ENCODE results near the gene CNIH4.
A peak's percentile ranks its signal among the peaks of the same experiment; 100 is the strongest.
"Not testable (repeated sequence)": the region's sequence is repeated elsewhere in the genome, so short reads cannot be mapped to it uniquely, and the experiment has no call there.

The CNIH4 gene

DNA sequence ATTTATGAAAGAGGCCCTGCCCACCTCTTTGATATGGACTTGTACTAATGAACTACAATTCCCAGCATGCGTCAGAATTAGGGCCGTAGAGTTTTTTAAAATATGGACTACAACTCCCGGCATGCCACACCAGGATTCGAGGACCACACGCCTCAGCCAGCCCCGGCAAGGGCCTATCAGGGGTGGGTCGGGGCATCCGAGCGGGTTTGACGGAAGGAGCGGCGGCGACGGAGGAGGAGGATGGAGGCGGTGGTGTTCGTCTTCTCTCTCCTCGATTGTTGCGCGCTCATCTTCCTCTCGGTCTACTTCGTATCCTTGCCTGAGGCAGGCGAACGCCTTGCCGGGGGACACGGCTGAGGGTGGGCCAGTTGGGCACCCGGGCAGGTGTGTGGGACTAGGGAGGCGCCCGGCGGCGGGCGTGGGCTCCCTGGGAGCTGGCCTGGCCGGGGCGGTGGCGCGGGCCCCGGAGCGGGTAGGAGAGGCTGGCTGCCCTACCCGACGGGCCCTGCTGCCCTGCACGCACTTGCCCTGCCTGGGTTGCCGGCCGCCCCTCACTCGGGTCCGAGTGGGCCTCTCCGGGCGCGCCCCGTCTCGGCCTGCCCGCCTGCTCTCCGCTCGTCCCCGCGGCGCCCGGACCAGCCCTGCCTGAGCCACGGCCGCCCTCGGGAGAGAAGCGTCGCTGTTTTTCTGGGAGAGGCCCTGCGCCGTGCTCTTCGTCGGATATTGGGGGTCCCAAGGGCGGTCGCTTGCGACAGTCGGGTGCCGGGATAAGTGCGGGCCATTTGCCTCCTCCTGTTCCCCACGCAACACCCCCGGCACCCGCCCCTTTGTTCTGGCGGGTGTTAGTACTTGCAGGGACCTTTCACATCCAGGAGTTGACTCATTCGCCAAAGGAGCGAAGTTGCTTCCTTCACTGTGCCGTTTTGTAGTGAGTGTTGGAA lies at the start of gene CNIH4:
CNIH4 (plus strand) TSS at position 195 of the 941 bp plus-strand sequence; CDS start at position 241, 46 bp downstream.
- DNase-seq (ENCODE audit: low read depth): peak; percentile 94

DNA sequence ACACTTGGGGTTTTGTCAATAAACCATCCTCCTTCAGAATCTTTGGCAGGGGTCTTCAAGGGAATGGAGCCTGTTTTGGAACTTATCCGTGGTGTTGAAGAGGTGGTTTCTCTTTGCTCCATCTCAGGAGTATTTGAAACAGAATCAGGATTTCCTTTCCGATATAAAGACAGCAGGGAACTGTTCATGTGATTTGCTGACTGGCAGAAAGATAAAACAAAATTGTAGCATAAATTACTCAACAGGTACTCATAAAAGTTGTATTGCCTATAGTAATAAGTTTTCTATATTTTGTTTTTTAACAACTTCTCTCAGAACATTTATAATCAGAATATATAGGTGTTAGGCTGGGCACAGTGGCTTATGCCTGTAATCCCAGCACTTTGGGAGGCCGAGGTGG lies 48.6 kb upstream of the CNIH4 start:
- DNase-seq (ENCODE audit: low read depth): no peak

DNA sequence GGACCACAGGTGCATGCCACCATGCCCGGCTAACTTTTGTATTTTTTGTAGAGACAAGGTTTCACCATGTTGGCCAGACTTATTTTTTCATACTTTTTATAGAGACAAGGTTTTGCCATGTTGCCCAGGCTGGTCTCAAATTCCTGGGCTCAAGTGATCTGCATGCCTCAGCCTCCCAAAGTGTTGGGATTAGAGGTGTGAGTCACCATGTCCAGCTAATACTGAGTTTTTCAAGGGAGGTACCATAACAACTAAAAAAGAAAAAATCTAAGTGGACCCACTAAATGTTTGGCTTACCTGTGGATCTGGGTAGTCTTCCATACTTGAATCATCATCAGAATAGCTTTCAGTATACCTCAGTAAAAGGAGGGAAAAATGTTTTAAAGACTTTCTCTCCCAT lies 45.2 kb upstream of the CNIH4 start:
- DNase-seq (ENCODE audit: low read depth): peak; percentile 17

DNA sequence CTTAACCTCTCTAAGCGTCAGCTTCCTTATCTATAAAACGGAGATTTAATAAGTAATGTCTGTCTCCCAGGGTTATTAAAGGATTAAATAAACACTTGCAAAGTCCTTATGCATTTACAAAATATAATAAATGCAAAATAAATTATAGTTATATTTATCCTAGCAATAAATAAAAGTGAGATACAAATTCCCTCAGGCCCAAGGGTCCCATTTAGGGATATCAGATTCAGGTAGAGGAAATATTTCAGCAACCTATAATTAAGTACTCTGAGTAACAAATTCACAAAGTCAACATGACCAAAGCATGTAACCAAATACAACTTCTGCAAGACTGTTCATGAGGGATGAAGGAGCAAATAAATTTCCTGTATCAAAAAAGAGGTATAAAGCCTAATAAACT lies 44.7 kb upstream of the CNIH4 start:
- no peak for DNase-seq (ENCODE audit: low read depth)

DNA sequence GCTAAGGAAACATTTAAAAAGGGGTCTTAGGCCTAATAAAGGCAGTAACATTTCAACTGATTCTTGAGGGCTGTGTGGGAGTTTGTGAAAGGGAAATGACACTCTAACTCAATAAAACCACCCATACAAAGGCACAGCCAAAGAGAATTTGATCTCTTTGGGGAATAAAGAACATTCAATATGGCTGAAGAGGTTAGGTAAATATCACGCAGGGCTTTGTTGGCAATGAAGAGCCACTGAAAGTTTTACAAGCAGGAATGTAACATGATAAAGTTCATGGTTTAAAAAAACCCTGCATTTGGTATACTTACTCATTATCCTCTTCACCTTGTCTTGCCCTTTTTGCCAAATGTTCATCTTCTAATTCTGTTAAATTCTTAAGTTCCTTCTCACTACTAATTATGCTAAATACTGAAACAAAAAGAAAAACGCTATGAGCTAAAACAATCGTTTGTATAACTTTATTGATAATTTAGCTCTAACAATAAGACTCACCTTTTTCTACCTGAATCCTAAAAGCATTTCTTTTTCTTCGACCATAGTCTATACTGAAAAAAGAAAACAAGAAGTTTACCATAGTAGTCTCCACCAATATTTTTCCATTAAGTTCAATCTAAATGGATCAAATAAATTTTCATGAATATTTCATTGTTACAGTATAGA lies 39.2 kb upstream of the CNIH4 start:
- DNase-seq (ENCODE audit: low read depth): no peak

DNA sequence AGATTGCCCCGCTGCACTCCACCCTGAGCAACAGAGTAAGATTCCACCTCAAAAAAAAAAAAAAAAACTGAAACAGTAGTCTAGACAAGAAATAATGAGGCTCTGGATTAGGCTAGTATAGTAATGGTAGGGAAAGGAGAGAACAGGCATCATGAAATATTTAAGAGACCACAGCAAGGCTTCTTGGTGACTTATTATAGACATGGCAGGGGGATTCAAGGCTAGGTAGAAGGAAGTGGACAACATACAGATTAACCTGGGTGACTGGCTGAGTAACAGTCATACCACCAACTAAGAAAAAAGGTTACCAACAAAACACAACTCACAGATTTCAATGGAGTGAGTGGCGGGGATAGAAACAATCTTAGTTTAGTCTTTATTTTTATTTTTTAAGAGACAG lies 35.0 kb upstream of the CNIH4 start:
- no peak for DNase-seq (ENCODE audit: low read depth)

DNA sequence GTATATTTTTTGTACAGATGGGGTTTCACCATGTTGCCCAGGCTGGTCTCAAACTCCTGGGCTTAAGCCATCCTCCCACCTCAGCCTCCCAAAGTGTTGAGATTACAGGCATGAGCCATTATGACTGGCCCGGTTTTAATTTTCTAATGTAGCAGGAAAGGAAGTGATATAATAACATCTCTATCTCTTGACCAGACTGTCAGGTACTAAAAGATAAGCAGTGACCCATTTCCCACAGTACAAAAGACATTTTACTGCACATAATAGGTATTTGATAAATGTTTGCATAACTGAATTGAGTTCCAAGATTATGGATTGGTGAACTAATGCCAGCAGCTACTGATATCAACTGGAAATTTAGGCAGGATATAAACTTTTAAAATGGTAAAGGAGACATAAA lies 30.7 kb upstream of the CNIH4 start:
- DNase-seq (ENCODE audit: low read depth): no peak

DNA sequence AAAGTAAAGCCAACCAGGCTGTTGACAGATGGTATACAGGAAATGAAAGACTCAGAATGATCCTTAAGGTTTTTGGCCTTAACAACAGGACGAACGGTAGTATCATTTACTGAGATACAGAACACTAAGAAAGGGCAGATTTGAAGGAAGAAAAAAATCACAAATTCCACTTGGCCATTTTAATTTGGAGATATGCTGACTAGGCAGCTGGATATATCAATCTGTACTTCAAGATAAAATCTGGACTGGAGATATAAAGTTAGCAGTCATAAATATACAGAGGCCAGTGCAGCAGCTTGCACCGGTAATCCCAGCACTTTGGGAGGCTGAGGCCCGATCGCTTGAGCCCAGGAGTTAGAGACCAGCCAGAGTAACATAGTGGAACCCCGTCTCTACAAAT lies 28.0 kb upstream of the CNIH4 start:
- DNase-seq (ENCODE audit: low read depth): no peak

DNA sequence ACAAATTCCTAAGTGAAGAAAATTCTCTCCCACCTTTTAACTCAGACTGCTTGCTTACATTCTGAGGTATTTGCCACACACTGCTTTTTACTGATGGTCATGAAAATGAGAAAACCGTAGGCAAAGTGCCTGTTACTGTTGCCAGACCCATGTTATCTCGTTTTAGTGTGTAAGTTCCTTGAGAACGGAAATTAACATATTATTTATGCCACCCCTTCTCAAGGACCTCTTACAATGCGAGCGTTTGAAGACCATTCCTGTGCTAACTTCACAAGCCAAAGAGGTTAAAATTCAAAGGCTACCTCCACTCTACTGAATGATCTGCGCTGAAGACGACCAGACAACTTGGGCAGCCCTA lies 27.2 kb upstream of the CNIH4 start:
- no peak for DNase-seq (ENCODE audit: low read depth)

DNA sequence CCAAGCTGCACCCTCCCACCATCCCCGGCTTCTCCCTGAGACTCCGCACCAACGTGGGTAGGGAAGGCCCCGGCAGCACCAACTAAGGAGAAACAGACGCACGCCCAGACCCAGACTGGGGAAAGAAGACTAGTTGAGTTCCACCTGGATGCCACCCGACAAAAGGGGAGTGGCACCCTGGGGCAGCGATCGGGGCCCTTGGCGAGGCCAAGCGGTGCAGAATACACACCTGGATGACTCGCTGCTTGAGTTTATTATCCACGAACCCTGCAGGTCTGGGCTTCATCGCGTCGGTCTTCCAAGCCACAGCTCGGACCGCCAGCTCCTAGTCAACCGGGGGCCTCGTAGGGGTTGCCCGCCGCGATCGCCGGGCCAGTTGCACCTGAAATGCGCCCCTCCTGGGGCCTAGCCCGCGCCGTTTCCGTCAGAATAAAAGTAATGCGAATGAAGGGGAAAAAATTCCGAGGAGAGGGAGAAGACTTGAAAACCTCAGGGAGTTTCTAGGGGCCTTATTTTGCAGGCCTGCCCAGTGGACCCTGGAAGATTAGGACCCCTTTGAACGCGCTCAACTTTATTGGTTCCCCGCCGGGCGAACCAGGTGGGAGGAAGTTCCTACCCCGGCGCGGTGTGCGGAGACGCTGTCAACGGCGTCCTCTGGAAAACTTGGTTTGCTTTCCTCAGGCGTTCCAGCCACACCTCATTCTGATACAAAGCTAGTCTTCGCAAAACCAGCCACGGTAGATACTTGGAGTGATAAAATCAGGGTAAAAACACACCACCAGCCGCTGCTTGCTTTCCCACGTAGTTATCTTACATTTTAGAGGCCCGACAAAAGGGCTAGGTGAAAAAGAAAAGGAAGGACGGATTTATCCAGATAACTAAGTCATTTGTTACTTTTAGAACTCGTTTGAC lies 26.6 kb upstream of the CNIH4 start, which contains the start of gene NVL:
NVL (minus strand) TSS at position 331 of the 912 bp plus-strand sequence; CDS start at position 286, 45 bp downstream.
- DNase-seq (ENCODE audit: low read depth): peak; percentile 88

DNA sequence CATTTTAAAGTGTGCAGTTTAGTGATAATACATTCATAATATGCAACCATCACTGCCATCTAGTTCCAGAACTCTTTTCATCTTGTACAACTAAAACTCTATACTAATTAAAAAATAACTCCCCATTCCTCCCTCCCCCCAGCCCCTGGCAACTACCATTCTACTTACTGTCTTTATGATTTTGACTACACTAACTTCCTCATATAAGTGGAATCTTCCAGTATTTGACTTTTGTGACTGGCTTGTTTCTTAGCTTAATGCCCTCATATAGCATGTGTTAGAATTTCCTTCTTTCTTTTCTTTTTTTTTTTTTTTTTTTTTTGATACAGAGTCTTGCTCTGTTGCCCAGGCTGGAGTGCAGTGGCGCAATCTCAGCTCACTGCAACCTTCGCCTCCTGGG lies 25.4 kb upstream of the CNIH4 start:
- no peak for DNase-seq (ENCODE audit: low read depth)

DNA sequence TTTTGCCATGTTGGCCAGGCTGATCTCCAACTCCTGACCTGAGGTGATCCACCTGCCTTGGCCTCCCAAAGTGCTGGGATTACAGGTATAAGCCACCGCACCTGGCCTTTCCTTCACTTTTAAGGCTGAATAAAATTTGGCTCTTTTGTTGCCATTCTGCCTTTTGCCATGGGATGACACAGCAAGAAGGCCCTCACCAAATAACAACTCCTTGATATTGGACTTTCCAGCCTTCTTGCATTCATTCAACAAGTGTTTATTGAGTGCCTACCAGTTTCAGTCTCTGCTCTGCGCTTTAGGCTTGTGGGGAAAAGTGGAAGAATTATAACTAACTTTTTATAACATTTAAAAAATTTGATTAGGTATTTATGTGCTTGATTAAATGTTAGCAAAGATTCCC lies 24.9 kb upstream of the CNIH4 start:
- DNase-seq (ENCODE audit: low read depth): no peak

DNA sequence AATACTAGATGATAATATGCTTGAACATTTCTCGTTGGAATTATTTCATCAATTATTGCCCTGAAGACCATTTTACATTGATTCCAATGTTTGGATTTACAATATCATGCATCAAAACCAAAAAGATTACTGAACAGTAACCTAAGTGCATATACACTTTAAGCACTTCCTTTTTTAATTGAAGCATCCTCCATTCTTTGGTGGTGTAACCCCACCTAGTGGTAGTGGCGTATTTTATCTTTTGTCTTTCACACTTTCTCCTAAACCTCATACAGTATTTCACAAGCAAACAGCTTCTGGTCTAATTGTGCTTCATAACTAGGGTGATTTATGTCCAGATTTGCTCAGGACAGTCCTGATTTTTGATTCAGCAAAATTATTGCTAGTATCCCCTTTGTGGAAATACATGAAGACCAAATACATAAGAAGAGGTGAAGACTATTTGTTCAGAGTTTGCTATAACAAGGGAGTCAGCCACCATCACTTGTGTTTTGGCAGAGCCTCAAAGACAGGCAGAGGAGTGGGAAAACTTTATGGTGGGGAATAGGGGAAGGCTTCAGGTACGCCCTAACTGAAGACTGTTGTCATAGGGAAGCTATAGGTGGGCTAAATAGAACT lies 23.3 kb upstream of the CNIH4 start:
- peak; percentile 73 for DNase-seq (ENCODE audit: low read depth)

DNA sequence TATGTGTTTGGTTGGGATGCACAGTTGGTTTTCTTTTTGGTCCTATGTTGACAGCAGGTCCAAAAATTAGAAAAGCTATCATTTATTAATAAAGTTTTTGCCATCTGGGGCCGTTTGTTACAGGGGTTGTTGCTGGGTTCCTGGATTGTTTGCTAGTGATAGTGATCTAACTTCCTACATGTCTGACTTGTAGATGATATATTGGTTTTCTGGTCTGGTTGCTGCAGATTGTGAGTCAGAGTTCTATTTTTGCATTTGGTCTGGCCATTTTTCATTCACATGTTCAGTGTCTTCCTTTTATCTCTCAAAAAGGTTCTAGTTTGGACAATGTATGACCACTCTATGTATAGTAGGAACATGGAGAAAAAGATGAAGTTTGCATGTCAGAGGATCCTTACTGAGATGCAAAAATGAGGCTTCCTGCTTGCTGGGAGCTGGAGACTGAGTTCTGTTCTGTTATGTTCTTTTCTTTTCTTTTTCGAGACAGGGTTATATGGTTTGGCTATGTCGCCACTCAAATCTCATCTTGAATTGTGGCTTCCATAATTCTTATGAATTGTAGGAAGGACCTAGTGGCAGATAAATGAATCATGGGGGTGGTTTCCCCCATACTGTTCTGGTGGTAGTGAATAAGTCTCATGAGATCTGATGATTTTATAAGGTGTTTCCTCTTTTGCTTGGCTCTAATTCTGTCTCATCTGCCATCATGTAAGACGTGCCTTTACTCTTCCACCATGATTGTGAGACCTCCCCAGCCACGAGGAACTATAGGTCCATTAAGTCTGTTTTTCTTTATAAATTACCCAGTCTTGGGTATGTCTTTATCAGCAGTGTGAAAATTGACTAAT lies 22.5 kb upstream of the CNIH4 start:
- DNase-seq (ENCODE audit: low read depth): peak; percentile 84

DNA sequence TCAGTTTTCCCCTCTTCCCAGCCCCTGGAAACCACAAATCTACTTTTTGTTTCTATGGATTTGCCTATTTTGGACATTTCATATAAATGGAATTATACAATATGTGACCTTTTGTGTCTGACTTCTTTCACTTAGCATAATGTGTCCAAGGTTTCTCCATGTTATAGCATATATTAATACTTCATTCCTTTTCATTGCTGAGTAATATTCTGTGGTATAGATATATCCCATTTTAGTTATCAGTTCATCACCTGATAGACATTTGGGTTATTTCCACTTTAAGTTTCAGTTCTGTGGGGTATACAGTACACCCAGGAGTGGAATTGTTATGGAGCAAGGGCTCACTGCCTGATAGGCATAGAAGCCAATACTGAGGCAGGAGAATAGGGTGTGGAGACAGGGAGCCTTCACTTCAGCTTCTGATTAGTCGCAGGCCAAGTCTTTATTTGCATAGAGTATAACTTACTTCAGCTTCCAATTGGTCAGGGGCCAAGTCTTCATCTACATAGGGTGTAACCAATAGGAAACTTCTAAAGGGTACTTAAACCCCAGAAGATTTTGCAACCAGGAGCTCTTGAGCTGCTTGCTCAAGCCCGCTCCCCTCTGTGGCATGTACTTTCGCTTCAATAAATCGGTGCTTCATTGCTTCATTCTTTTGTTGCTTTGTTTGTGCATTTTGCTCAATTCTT lies 18.4 kb upstream of the CNIH4 start:
- DNase-seq (ENCODE audit: low read depth): no peak

DNA sequence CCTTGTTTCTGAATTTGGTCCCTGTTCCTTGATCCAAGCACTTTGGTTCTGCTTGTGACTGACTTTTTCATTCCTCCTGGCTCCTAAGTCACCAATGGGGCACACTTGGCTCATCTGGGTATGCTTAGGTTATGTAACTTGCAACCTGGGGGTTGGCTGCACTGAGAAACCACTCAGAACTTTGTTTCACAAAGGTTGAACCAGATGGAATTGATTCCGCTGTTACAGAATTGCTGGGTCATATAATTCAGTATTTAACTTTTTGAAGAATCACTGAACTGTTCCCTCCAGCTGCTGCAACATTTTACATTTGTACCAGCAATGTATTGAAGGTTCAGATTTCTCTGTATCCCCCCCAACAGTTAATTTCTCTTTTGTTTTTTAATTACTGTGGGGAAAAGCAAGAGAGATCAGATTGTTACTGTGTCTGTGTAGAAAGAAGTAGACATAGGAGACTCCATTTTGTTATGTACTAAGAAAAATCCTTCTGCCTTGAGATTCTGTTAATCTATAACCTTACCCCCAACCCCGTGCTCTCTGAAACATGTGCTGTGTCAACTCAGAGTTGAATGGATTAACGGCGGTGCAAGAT lies 17.1 kb upstream of the CNIH4 start:
- DNase-seq (ENCODE audit: low read depth): no peak

DNA sequence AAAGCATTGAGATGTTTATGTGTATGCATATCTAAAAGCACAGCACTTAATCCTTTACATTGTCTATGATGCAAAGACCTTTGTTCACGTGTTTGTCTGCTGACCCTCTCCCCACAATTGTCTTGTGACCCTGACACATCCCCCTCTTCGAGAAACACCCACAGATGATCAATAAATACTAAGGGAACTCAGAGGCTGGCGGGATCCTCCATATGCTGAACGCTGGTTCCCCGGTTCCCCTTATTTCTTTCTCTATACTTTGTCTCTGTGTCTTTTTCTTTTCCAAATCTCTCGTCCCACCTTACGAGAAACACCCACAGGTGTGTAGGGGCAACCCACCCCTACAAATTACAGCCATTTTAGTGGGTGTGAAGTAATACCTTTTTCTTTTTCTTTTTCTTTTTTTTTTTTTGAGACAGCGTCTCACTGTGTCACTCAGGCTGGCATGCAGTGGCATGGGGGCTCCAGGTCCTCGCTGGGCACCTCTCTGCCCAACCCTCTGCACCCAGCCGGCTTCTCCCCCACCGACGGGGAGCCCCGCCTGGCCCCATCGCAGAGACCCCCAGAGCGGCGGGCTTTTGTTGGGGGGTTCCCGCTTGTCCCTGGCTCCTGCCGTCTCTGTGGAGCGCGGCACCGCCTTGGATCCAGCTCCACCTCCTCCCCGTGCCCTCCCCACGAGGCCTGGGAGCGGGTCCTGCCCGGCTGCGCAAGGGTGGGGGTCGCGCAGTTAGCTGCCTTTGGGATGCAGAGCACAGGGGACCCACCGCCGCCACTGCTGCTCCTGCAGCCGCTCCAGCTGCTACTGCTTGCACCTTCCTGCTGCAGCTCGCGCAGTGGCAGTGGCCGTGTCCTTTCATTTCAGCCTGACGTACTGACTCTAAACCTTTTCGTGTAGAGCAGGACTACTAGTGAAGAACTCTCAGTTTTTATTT lies 16.0 kb upstream of the CNIH4 start:
- DNase-seq (ENCODE audit: low read depth): not testable (repeated sequence)

DNA sequence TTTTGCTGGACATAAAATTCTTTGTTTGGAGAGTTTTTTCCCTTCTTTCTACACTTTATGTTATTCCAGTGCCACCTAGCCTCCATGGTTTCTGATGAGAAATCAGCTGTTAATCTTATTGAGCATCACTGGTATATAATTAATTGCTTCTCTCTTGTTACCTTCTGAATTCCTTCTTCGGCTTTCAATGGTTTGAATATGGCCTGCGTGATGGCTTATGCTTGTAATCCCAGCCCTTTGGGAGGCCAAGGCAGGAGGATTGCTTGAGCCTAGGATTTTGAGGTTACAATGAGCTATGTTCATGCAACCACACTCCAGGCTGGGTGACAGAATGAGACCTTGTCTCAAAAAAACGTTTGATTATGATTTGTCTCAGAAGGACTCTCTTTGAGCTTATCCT lies 13.0 kb upstream of the CNIH4 start:
- DNase-seq (ENCODE audit: low read depth): peak; percentile 13

DNA sequence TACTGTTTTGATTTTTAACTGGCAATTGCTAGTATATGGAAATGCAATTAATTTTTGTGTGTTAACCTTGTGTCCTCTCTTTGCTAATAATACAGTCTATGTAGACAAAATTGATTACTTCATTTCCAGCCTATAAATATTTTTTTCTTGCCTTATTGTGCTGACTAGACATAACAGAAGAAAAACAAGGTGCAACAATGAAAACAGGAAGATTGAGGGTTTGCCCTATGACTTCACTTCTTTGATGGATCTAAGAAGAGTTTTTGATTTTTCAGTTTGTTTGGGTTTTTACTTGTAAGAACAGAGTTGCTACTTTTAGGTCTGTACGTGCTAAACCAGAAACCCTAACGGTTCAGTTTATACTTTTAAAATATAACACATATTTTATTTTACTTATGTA lies 8.5 kb upstream of the CNIH4 start:
- no peak for DNase-seq (ENCODE audit: low read depth)
